D341Med (cell line): Measurements from ENCODE around the gene SF3B5.
A peak's percentile ranks its signal among the peaks of the same experiment; 100 is the strongest.
"Not testable (repeated sequence)": the region's sequence is repeated elsewhere in the genome, so short reads cannot be mapped to it uniquely, and the experiment has no call there.

Source experiments
- DNase-seq: peaks from one replicate; pipeline ENCODE4 v3.0.0; 2012; ENCODE audit warnings: low spot score

Gene SF3B5

DNA sequence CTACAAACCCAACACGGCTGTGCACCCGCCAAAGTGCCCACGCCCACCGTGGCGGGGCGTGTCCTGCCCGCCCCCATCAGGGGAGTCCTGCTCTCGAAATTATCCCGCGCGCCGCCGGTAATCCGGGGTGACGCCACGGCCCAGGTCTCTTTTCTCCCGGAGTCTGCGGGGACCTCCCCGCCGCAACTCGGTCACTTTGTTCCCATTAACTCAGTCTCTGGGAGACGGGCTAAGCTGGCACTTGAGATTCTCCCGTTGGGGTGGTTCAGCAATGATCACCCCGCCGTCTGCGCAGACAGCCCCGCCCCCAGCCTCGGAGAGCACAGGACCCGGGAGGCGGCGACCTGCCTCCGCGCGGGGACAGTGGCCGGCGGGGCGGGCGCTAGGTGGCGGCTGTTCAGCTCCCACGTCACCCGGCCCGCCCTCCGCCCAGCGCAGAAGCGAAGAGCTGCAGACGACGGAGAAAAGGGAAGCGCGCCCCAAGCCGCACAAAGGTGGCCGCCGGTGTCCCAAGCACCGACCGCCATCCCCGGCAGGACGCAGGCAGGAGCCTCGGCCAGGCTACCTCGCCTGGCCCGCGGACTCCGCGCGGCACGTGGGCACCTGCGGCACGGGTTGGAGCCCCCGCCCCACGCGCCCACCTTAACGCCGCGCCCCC, 31.5 kb downstream of the SF3B5 start:
- DNase-seq: peak; percentile 84

- no peak for DNase-seq
Measured at GRCh38 chr6:144063246-144063743, 32.1 kb downstream of the SF3B5 start.

DNA sequence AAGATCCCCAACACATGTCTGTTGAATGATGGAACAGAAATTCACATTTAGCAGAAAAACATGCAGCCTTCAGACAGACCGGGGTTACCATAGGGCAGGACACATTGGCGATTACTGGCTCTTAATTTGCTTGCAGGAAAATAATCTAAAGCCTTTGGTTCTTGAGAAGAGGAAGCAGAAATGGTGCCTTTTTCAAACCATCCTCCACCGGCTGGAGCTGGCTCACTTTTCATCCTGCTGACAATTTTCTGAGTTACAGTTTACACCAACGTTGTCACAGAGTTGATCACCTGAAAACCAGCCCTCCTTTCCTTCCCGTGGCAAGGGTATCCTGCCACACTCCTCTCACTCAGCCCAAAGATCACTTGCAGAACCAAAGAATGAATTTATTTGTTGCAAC, 32.6 kb downstream of the SF3B5 start:
- DNase-seq: no peak

- no peak for DNase-seq
Measured at GRCh38 chr6:144059139-144059538, 36.2 kb downstream of the SF3B5 start.

DNA sequence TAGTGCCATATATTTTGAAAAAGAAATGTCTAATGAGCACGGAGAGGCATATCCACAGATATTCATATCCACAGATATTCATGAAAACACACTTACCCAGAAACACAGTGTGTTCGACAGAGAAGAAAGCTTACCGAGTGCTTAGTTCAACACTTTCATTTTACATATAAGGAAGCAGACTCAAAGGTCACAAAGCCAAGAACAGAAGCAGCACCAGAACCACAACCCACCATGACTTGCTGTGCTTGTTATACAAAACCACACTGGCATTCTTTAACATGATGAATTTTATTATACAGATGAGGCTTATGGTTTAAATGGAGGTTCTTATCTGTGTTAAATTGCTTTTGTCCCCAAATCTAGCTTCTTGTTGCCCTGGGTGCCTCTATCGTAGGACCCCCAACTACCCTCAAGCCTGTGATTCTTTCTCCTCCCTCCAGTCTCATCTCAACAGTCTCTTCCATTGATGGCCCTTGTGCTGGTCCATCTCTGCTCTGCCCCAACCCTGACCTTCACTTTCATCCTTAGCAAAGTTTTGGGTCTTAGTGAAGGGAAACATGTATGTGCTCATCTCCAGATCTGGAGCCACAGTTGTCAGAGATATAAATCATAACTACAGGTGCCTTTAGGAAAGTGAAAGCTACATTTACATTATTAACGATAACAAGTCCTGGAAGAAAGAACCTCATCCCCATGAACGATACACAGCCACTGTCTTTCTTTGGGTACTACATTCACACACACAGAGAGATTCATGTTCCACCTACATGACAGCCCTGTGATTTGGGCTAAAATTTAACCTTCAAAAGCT, 40.0 kb downstream of the SF3B5 start:
- no peak for DNase-seq

GRCh38 chr6:144053601-144054000, 41.8 kb downstream of the SF3B5 start:
- no peak for DNase-seq

DNA sequence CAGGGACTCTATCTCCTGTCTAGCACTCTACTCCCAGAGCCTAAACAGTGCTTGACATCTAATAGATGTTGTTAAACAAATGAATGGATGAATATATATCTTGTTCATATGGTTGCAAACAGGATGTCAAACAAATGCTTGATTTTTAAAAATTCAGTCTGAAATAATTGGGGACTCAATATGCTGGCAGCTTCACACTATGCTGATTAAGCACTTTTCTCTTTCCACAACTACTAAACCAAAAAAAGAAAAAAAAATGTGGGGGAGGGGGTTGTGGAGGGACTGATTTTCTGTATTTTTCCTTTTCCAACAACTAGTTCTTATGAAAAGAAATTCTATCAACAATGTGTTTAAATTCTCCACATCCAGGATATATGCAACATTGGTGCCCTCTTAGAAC, 42.9 kb downstream of the SF3B5 start:
- DNase-seq: no peak

DNA sequence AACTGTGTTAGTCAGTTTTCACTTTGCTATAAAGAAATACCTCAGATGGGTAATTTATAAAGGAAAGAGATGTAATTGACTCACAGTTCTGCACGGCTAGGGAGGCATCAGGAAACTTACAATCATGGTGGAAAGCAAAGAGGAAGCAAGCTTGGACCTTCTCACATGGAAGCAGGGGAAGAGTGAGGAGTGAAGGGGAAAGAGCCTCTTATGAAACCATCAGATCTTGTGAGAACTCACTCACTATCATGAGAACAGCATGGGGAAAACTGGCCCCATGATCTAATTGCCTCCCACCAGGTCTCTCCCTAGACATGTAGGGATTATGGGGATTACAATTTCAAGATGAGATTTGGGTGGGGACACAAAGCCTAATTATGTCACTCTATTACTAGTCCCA, 46.0 kb downstream of the SF3B5 start:
- no peak for DNase-seq

DNA sequence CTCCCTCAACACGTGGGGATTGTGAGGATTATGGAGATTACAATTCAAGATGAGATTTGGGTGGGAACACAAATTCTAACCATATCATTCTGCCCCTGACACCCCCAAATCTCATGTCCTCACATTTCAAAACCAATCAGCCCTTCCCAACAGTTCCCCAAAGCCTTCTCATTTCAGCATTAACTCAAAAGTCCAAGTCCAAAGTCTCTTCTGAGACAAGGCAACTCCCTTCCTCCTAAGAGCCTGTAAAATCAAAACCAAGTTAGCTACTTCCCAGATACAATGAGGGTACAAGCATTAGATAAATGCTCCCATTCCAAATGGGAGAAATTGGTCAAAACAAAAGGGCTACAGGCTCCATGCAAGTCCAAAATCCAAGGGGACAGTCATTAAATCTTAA, 47.7 kb downstream of the SF3B5 start:
- no peak for DNase-seq

- DNase-seq: not testable (repeated sequence)
Measured at GRCh38 chr6:144046672-144047071, 48.7 kb downstream of the SF3B5 start.

GRCh38 chr6:144044989-144045388, 50.4 kb downstream of the SF3B5 start:
- not testable (repeated sequence) for DNase-seq
